T-helper 2 cell treated with Interferon-gamma antibody and Interleukin-4, amounts not matched to agents 5 μg/mL and 100 μg/mL, for 36 hours (primary cell): ENCODE measurements around the gene URI1.

Source experiments
- DNase-seq: peaks from one replicate; pipeline ENCODE4 v3.0.0; 2021; ENCODE audit warnings: low spot score
- H3K27ac Mint-ChIP-seq: one replicate; pipeline ENCODE4 v1.8.0; 2021; ENCODE audit warnings: mild to moderate bottlenecking, mixed read lengths
- H3K27me3 Mint-ChIP-seq: one replicate; pipeline ENCODE4 v1.8.0; 2021; ENCODE audit warnings: low read depth, mixed read lengths
- H3K36me3 Mint-ChIP-seq: one replicate; pipeline ENCODE4 v1.8.0; 2021; ENCODE audit warnings: low read depth, mixed read lengths
- H3K4me1 Mint-ChIP-seq: one replicate; pipeline ENCODE4 v1.8.0; 2021; ENCODE audit warnings: low read depth, mixed read lengths
- H3K4me3 Mint-ChIP-seq: one replicate; pipeline ENCODE4 v1.8.0; 2022; ENCODE audit warnings: mild to moderate bottlenecking, moderate library complexity, mixed read lengths
- H3K9me3 Mint-ChIP-seq: one replicate; pipeline ENCODE4 v1.8.0; 2021; ENCODE audit warnings: mixed read lengths

Gene URI1

DNA sequence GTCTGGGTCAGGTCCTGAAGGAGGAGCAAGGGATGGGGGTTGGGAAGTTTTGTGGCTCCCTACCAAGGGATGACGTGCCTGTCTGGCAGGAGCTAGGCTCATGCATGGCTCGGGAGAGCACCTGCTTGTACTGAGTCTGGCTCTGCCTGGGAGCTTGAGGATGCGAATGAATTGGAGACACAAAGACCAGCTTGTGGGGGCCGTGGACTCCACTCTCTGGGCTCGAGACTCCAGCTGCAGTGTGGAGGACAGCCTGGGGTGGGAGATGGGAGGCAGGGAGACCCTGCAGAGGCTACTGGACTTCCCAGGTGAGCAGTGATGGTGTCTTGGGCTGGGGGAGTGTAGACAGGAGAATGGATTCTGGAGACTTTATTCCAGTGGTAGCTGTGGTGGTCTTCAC, 15.2 kb upstream of the URI1 start:
- no peak for DNase-seq
- H3K9me3 Mint-ChIP-seq, result no peaks in the 10 kb centered on the region
- no peaks in the 10 kb centered on the region for H3K36me3 Mint-ChIP-seq
- no peak overlapping the region for H3K27ac Mint-ChIP-seq
- H3K4me3 Mint-ChIP-seq, result no peak overlapping the region
- H3K4me1 Mint-ChIP-seq, result peaks cover 10% of the 10 kb centered on the region
- peaks cover 5% of the 10 kb centered on the region for H3K27me3 Mint-ChIP-seq

DNA sequence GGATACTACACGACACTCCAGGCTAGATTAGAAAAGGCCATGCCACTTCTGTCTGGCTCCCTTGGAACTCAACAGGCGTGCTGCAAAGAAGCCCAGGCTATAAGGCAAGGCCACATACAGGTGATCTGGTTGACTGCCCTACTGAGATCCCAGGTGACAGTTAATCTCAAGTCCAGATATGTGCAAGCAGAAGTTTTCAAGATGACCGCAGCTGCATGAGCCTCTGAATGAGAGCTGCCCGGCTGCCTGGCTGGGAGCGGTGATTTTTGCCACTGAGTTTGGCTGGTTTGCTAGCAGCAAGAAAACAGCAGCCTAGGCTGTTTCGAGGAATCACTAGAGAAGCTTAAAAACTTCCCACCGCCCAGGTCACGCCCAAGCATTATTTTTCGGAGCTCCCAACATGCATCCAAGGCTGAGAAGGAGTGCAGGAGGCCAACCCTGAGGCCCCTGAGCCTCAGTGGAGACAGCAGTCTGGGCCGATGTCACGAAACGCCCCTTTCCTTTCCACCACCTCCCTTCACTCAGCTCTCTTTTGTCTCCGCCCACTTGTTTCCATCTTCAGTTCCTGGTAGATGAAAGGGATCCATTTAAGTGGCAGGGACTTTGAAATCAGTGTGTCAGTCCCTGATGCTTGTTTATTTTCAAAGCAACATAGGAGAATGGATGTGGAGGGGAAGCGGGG, 14.0 kb upstream of the URI1 start:
- Mint-ChIP-seq H3K36me3 (no peaks in the 10 kb centered on the region), H3K27ac (no peak overlapping the region), H3K27me3 (peaks cover 8% of the 10 kb centered on the region), H3K4me1 (peaks cover 10% of the 10 kb centered on the region), H3K4me3 (no peak overlapping the region), H3K9me3 (no peaks in the 10 kb centered on the region)
- no peak for DNase-seq

DNA sequence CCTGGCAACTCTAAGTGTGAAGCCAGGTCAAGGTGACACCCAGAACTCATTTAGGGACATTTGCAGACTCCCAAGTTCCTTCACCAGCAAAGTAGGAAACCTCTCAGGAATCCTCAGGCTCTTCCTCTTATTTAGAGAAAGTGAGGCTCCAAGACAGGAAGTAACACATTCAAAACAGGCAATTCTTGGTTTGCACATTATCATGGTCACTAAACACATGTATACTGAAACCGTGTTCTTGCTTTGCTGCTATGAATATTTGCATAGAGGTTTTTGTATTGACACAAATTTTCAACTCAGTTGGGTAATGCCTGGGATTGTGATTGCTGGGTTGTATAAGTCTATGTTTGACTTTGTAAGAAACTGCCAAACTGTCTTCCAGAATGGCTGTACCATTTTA, 13.2 kb upstream of the URI1 start:
- peaks cover 10% of the 10 kb centered on the region for H3K4me1 Mint-ChIP-seq
- no peak overlapping the region for H3K4me3 Mint-ChIP-seq
- peaks cover 8% of the 10 kb centered on the region for H3K27me3 Mint-ChIP-seq
- no peak for DNase-seq
- H3K9me3 Mint-ChIP-seq, result no peaks in the 10 kb centered on the region
- no peak overlapping the region for H3K27ac Mint-ChIP-seq
- no peaks in the 10 kb centered on the region for H3K36me3 Mint-ChIP-seq

DNA sequence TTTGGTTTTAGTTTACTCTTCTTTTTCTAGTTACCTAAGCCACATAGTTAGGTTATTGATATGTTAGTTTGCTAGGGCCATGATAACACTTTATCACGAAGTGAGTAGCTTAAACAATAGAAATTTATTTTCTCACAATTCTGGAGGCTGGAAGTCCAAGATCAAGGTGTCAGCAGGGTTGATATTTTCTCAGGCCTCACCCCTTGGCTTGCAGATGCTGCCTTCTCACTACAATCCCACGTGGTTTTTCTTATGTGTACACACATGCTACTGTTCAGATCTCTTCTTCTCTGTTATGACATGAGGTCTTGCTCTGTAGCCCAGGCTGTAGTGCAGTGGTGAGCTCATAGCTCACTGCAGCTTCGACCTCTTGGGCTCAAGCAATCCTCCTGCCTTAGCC, 7.8 kb upstream of the URI1 start:
- no peak for DNase-seq
- no peaks in the 10 kb centered on the region for H3K36me3 Mint-ChIP-seq
- H3K9me3 Mint-ChIP-seq, result peaks cover 31% of the 10 kb centered on the region
- peaks cover 13% of the 10 kb centered on the region for H3K27me3 Mint-ChIP-seq
- no peak overlapping the region for H3K27ac Mint-ChIP-seq
- H3K4me1 Mint-ChIP-seq, result no peaks in the 10 kb centered on the region
- H3K4me3 Mint-ChIP-seq, result no peak overlapping the region

DNA sequence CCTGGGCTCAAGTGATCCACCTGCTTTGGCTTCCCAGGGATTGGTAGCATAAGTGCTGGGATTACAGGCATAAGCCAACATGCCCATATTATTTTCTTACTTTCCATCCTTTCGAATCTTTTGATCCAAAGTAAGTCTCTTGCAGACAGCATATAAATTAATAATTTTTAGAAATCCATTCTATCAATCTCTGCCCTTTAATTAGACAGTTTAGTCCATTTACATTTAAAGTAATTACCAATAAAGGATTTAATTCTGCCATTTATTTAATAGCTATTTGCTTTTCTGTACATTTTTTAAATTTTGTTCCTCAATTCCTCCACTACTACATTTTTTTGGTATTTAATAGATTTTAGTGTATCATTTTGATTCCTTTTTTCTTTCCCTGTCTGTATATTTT, 7.3 kb upstream of the URI1 start:
- Mint-ChIP-seq H3K27ac (no peak overlapping the region), H3K4me1 (no peaks in the 10 kb centered on the region), H3K27me3 (peaks cover 13% of the 10 kb centered on the region), H3K4me3 (no peak overlapping the region), H3K36me3 (no peaks in the 10 kb centered on the region), H3K9me3 (peaks cover 31% of the 10 kb centered on the region)
- no peak for DNase-seq

DNA sequence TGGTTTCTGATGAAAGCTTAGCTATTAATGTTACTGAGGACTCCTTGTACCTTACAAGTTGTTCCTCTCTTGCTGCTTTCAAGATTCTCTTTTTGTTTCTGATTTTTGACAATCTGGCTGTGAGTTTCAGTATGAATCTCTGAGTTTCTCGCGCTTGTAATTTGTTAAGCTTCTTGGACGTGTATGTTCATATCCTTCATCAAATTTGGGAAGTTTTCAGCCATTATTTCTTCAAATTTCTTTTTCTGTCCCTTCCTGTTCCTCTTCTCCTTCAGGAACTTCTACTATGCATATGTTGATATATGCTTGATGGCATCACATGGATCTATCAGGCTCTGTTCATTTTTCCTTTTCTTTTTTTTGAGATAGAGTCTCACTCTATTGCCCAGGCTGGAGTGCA, 5.6 kb upstream of the URI1 start:
- H3K27me3 Mint-ChIP-seq, result peaks cover 8% of the 10 kb centered on the region
- no peaks in the 10 kb centered on the region for H3K36me3 Mint-ChIP-seq
- no peak for DNase-seq
- H3K4me1 Mint-ChIP-seq, result no peaks in the 10 kb centered on the region
- H3K4me3 Mint-ChIP-seq, result no peak overlapping the region
- no peak overlapping the region for H3K27ac Mint-ChIP-seq
- peaks cover 31% of the 10 kb centered on the region for H3K9me3 Mint-ChIP-seq

DNA sequence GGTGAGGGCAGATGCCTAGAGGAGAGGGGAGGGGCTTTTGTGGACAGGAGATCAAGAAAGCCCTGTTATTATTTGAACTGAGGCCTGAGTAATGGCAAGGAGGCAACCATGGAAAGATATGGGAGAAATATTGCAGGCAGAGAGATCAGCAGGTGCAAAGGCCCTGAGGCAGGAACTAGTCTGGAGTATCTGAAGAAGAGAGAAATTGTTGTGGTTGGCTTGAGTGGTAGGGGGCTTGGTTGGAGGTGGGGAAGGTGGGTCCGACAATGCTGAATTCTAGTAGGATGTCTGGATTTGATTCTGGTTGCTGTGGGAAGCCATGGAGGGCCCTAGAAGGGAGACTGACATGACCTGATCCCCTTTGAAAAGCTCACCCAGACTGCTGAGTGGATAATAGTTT, 2.4 kb upstream of the URI1 start:
- H3K4me3 Mint-ChIP-seq, result no peak overlapping the region
- peaks cover 27% of the 10 kb centered on the region for H3K9me3 Mint-ChIP-seq
- peaks cover 16% of the 10 kb centered on the region for H3K4me1 Mint-ChIP-seq
- DNase-seq, result no peak
- peaks cover 7% of the 10 kb centered on the region for H3K36me3 Mint-ChIP-seq
- no peak overlapping the region for H3K27ac Mint-ChIP-seq
- H3K27me3 Mint-ChIP-seq, result no peaks in the 10 kb centered on the region

DNA sequence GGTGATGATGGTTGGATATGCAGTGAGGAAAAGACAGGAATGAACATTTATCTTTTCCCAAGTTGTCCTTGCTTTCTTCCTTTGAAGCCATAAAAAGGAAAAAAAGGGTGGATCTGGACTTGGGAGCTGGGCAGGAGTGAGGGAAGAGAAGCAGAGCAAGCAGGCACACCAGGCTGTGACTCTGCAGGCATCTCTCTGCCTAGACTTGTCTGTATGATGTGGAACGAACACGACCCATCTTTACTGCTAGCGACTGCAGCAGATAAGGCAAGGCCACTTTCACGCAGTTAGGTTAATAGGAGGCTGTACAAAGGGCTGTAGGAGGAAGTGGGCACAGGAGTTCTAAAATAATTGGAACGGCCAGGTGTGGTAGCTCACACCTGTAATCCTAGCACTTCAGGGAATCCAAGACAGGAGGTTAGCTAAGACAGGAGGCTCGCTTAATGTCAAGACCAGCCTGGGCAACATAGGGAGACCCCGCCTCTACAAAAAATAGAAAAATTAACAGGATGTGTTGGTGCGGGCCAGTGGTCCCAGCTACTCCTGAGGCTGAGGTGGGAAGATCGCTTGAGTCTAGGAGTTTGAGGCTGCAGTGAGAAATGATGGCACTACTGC, 961 bp upstream of the URI1 start:
- Mint-ChIP-seq H3K27ac (no peak overlapping the region), H3K27me3 (no peaks in the 10 kb centered on the region), H3K4me1 (peaks cover 27% of the 10 kb centered on the region), H3K4me3 (peak overlapping the region; percentile 86), H3K9me3 (peaks cover 16% of the 10 kb centered on the region), H3K36me3 (peaks cover 9% of the 10 kb centered on the region)
- no peak for DNase-seq

DNA sequence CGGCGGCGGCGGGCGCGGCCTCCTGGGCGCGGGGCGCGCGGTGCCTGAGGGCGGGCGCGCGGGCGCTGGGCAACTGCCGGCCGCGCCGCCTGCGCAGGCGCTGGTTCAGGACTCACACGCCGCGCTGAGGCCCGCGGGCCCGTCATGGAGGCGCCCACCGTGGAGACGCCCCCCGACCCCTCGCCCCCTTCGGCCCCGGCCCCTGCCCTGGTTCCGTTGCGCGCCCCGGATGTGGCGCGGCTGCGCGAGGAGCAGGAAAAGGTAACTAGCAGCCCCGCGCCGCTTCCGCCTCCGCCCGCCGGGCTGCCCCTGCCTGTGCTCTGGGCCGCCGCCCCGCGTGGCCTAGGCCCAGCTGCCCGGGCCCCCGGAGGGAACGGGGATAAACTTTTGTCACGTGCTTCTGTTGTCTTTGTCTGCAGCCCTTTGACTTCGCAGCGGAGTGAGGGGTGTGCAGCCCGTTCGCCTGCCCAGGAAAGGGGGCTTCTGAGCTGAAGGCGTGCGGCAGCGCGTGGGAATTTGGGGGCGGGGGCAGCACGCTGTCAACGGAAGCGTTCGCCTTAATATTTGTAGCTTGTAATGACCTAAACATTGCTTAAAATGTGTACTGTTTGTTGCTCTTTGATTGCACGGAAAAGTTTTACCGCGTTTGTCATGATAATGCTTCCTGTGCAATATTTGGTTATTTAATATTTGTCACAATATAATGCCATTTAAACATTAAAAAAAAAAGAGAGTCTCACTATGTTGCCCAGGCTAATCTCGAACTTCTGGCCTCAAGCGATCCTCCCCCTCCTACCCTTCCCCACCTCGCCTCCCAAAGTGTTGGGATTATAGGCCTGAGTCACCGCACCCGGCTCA, 594 bp downstream of the URI1 start:
- peak; percentile 80 for DNase-seq
- Mint-ChIP-seq H3K4me1 (peaks cover 38% of the 10 kb centered on the region), H3K27me3 (no peaks in the 10 kb centered on the region), H3K4me3 (peak overlapping the region; percentile 97), H3K27ac (peak overlapping the region; percentile 95), H3K36me3 (peaks cover 13% of the 10 kb centered on the region), H3K9me3 (peaks cover 4% of the 10 kb centered on the region)

DNA sequence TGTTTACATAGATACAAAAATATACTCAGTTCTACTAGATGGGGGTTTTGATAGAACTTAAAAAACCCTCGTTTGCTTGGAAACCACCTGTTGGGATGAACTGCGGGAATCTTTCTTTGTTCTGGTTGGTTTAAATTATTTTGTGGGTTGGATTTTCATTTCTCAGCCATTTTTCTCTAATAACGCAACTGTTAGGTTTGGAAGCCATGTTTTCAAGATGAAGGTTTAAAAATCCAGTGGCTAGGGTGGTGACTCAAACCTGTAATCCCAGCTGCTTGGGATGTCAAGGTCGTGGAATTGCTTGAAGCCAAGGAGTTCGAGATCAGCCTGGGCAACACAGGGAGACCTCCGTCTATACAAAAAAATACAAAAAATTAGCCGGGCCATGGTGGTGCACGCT, 1.6 kb downstream of the URI1 start:
- Mint-ChIP-seq H3K36me3 (peaks cover 20% of the 10 kb centered on the region), H3K4me1 (peaks cover 44% of the 10 kb centered on the region), H3K9me3 (no peaks in the 10 kb centered on the region), H3K27me3 (no peaks in the 10 kb centered on the region), H3K4me3 (peak overlapping the region; percentile 97), H3K27ac (peak overlapping the region; percentile 82)
- no peak for DNase-seq

DNA sequence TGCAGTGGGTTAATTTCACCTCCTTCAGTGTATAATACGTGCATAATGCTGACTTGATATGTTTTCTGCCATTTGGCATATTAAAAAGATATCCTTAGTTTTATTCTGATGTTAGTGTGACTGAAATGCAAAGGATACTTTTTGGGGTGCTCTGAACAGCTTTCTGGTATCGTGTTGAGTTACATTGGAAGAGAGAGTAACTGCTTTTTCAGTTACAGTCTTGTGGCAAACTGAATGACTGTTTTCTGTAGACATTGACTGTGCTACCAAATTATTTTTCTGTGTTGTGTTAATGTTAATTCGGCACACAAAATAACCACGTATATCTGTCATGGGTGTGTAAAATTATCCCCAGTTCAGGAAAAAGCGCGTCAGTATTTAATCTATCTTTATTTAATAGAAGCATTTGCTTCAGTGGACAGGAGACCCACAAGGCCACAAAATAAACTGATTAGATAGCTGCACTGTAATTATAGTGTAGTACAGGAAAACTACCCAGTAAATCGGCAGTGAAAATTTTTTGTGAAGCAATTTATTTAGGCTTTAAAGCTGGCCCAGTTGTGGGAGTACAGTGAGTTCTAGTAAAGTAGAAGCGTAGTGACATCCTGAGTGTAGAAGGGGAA, 2.5 kb downstream of the URI1 start:
- DNase-seq, result no peak
- Mint-ChIP-seq H3K27me3 (no peaks in the 10 kb centered on the region), H3K4me3 (peak overlapping the region; percentile 50), H3K27ac (peak overlapping the region; percentile 66), H3K36me3 (peaks cover 21% of the 10 kb centered on the region), H3K4me1 (peaks cover 44% of the 10 kb centered on the region), H3K9me3 (no peaks in the 10 kb centered on the region)

DNA sequence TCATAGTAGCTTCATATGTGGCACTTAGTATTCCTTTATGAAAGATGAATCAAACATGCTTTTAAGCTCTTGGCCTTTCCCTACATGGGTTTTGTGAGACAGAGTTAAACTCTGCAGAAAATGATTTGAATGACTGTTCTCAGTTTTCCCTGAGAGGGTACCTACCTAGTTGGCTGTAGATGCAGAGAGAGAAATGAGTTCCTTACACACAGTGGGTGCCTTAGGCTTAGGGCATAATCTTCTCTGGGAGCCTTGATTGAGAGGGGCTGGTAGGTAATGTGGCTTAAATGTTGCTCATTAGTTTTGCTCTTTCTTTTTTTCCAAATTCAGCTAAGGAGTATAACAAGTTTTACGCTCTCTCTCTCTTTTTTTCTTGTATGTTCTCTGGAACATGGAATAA, 3.0 kb downstream of the URI1 start:
- Mint-ChIP-seq H3K9me3 (no peaks in the 10 kb centered on the region), H3K27me3 (no peaks in the 10 kb centered on the region), H3K27ac (peak overlapping the region; percentile 66), H3K4me3 (peak overlapping the region; percentile 50), H3K36me3 (peaks cover 21% of the 10 kb centered on the region), H3K4me1 (peaks cover 46% of the 10 kb centered on the region)
- DNase-seq, result no peak

DNA sequence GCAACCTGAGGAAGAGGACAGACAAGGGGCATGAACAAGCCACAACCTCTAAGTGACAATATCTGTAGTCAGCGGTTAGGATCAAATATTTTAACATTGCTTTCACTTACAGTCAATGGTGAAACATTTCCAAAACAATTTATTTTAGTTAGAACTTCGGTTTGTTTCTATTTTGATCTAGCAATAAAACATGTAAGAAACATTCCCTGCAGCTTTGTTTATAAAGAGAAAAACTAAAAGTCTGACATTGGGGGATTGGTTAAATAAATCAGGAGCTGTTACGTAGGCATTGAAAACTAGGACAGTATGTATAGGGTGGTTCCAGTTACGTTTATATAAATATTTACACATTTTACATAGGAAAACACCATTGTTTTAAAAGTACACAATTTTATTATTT, 3.4 kb downstream of the URI1 start:
- Mint-ChIP-seq H3K4me1 (peaks cover 50% of the 10 kb centered on the region), H3K36me3 (peaks cover 24% of the 10 kb centered on the region)

DNA sequence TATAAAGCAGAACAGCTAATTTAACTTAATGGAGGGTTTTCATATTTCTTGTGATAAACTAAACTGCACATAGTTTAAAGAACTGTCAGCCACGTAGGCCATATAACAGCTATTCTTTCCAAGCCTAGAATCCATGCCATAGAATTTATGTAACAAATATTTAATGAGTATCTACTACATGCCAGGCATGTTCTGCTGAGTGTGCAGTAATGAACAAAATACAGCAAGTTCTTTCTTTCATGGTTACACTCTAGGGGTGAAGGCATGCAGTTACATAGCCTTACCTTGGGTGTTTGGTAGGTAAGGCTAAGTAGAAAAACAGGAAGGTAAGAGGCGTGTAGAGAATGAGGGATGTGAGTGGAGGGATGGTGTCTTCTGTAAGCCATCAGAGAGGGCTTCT, 4.6 kb downstream of the URI1 start:
- no peaks in the 10 kb centered on the region for H3K27me3 Mint-ChIP-seq
- peaks cover 50% of the 10 kb centered on the region for H3K4me1 Mint-ChIP-seq
- DNase-seq, result no peak
- no peak overlapping the region for H3K4me3 Mint-ChIP-seq
- H3K27ac Mint-ChIP-seq, result peak overlapping the region; percentile 5
- peaks cover 32% of the 10 kb centered on the region for H3K36me3 Mint-ChIP-seq
- no peaks in the 10 kb centered on the region for H3K9me3 Mint-ChIP-seq

More for the DNA sequence above, 3.4 kb downstream of the URI1 start:
- peak overlapping the region; percentile 50 for H3K4me3 Mint-ChIP-seq
- no peak for DNase-seq
- no peaks in the 10 kb centered on the region for H3K27me3 Mint-ChIP-seq
- H3K9me3 Mint-ChIP-seq, result no peaks in the 10 kb centered on the region
- H3K27ac Mint-ChIP-seq, result peak overlapping the region; percentile 66
